Renal pelvis (tissue), 3 donors: Measurements from ENCODE around the gene BMF. TPM values are rescaled to one million over a fixed set of nuclear protein-coding genes. Genes with fewer than 3 reads are reported as not detected.

Experiments used
- polyA plus RNA-seq, 3 donors: library from polyadenylated mRNA; unstranded; fragments of 120-200 nt; gene quantifications; one replicate each; pipeline ENCODE4 v1.2.1, GENCODE V29; 2013; ENCODE audit not compliant: insufficient read length in 3 of 3

BMF gene
- polyA plus RNA-seq, 3 donors = 41.3 to 49.9 (median 45.7) TPM

Other genes starting within 250 kb of the BMF start
- gene GPR176, start 188.6 kb downstream of the BMF start, polyA plus RNA-seq = 10 to 100 TPM; 14.9 to 16.4 (median 15.1) TPM
- 10 to 100 TPM; 48.2 to 62.2 (median 49.4) TPM for gene EIF2AK4, start 174.8 kb downstream of the BMF start, polyA plus RNA-seq
- 100 to 1,000 TPM; 484 to 650 (median 540) TPM for gene SRP14, start 69.7 kb downstream of the BMF start, polyA plus RNA-seq
- gene BUB1B, start 52.2 kb upstream of the BMF start, polyA plus RNA-seq = 10 to 100 TPM; 29.3 to 38.0 (median 32.2) TPM
- 1 to 10 TPM; 6.8 to 8.0 (median 7.7) TPM for gene PAK6, start 130.2 kb upstream of the BMF start, polyA plus RNA-seq
- under 1 TPM in 2 of 3 donors, not detected in 1; 0.34 to 0.40 TPM for gene ANKRD63, start 174.2 kb upstream of the BMF start, polyA plus RNA-seq
- 10 to 100 TPM in 2 of 3 donors, 1 to 10 TPM in 1; 9.0 to 10.8 (median 10.4) TPM for gene PLCB2, start 199.1 kb upstream of the BMF start, polyA plus RNA-seq
- 10 to 100 TPM in 2 of 3 donors, 1 to 10 TPM in 1; 9.9 to 17.6 (median 13.5) TPM for gene INAFM2, start 214.8 kb upstream of the BMF start, polyA plus RNA-seq
- 1 to 10 TPM; 6.2 to 9.3 (median 6.9) TPM for gene CCDC9B, start 232.1 kb upstream of the BMF start, polyA plus RNA-seq
- gene PHGR1, start 242.2 kb upstream of the BMF start, polyA plus RNA-seq = not detected
- gene DISP2, start 249.3 kb upstream of the BMF start, polyA plus RNA-seq = under 1 TPM; 0.16 to 0.58 (median 0.44) TPM